Measurements from ENCODE around the gene KLHDC4.
"Not testable (repeated sequence)": the region's sequence is repeated elsewhere in the genome, so short reads cannot be mapped to it uniquely, and the experiment has no call there.

The KLHDC4 gene

DNA sequence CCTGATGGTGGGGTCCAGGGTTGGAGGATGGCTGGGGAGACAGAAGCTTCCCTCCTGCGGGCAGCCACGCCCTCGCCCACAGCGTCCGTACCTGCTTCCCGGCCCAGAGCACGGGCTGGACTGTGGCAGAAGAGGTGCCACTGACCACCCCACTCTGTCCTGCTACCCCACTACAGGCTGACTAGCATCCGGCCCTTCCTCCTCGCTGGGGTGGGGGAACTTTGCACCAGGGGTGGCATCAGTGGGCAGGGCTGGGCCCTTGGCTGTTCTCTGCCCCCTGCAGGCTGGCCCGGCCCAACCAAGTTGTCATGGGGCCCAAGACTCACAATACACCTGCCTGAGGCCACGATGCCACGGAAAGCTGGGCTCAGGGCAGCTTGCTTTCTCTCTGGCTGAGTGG lies 73.0 kb downstream of the KLHDC4 start:
- in situ Hi-C loops (cut with HindIII; ENCODE audit: low pct_ligation_motif_present, low pct_unique_long_range_greater_than_20kb, low sequenced_read_pairs), result no loop called here

DNA sequence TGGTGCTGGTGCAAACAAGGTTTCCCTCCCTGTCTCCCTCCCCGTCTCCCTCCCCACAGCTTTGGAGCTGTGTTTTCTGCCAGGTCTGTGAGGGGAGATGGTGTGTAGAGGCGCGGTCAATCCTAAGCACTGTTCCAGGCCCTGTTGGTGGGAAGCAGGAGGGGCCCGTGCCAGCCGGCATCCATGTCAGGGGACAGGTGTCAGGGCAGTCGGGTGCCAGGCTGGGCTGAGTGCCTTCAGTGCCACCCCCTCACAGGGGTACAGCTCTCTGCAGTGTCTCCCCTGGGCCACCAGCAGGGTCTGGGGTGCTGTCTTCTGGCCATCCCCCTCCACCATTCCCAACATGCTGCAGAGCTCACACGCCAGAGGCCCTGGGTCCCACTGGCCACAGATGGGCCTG lies 73.6 kb downstream of the KLHDC4 start:
- in situ Hi-C loops (cut with HindIII; ENCODE audit: low pct_ligation_motif_present, low pct_unique_long_range_greater_than_20kb, low sequenced_read_pairs), result no loop called here
- no peak for DNase-seq

More for the DNA sequence above, 73.0 kb downstream of the KLHDC4 start:
- no peak for DNase-seq

DNA sequence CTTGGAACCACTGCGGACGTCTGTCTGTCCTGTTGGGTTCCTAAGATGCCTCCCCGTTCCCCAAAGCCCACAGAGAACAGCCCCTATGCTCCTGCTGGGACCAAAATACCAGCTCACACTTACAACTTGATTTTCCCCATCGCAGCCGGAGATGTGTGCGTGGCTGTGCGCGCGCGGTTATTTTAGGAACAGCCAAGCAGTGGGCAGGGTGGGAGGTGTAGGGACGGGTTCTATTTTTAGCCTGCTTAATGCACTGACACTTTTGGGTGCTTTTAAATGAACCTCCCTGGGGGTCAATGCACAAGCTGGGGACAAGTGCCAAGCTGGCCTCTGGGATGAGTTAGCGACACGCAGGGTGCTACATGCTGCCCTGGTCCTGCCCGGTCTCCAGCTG lies 74.1 kb downstream of the KLHDC4 start:
- DNase-seq, result no peak
- in situ Hi-C loops (cut with HindIII; ENCODE audit: low pct_ligation_motif_present, low pct_unique_long_range_greater_than_20kb, low sequenced_read_pairs), result no loop called here

DNA sequence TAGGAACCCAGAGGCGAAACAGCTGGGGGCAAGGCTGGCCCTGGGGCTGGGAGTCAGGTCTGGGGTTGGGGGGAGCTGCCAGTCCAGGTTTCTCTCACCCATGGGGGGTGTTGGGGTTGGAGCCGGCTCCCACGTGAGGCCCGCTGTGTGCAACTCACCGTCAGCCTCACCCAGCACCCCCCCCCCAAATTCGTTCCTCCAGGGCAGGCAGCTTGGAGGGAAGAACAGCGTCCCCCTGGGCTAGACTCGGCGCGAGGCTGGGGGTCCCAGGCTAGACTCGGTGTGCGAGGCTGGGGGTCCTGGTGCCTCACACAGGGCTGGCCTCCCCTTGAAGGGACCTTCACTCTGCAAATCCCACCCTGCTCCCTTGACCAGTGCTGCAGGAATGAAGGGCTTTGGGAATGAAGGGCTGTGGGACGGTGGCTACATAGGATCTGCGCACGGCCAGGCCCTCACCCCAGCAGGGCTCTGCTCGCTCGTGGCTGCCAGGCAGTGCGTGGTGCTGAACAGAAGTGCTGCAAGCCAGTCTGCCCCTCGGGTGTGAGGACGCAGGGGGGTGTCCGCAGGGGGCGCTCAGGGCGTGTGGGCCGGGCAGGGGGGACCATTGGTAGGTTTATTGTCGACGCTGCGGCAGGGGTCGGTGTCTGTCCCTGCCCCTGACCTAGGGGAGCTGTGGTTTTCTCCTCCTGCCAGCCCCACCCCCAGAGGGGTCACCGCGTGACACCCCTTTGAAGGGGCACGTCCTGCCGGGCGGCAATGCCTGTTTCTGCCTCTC lies 74.7 kb downstream of the KLHDC4 start:
- in situ Hi-C loops (cut with HindIII; ENCODE audit: low pct_ligation_motif_present, low pct_unique_long_range_greater_than_20kb, low sequenced_read_pairs), result no loop called here
- no peak for DNase-seq

DNA sequence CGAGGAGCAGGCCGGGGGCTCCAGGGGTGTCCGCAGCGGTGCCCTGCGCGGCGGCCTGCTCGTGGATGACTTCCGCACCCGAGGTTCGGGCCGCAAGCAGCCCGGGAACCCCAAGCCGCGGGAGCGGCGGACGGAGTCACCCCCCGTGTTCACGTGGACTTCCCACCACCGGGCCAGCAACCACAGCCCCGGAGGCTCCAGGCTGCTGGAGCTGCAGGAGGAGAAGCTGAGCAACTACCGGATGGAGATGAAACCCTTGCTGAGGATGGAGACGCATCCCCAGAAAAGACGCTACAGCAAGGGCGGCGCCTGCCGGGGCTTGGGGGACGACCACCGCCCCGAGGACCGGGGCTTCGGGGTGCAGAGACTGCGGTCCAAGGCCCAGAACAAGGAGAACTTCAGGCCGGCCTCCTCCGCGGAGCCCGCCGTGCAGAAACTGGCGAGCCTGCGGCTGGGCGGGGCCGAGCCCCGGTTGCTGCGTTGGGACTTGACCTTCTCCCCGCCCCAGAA lies 75.8 kb downstream of the KLHDC4 start:
- no peak for DNase-seq
- in situ Hi-C loops (cut with HindIII; ENCODE audit: low pct_ligation_motif_present, low pct_unique_long_range_greater_than_20kb, low sequenced_read_pairs), result no loop called here

DNA sequence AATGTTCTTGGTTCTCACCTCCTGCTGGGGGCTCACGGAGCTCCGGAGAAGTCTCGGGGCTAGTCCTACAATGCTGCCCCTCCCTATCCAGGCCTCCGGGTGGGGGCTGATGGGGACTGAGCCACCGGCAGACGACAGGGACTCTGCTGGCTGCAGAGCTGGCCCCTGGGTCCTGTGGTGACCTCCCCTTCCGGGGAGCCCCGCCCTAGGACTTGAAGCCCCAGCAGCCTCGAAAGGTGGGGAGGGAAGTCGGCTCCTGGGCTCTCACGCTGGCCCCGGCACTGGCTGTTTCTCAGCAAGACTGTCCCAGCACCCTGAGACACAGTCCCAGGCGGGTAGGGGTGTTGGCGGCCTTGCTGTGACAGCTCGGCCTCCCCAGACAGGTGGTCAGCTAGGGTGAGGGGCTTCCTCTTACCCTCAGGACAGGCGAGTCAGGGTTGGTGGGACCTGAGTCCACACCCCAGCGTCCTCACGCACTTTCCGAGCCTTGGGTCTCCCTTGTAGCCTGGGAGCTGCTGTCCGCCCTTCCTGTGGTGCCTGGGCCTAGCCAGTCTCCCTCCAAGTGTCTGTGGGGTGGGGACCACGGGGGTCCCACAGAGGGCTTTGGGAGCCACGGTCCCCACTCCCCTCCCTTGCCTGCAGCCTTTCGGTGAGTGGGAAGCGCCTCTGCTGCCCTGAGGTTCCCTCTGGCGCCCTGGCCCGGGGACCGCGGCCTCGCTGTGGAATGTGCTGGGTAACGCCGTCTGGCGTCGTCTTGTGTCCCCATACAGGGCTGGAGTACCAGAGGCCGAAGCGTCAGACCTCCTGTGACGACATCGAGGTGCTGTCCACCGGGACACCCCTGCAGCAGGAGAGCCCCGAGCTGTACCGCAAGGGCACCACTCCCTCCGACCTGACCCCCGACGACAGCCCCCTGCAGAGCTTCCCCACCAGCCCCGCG lies 76.6 kb downstream of the KLHDC4 start:
- in situ Hi-C loops (cut with HindIII; ENCODE audit: low pct_ligation_motif_present, low pct_unique_long_range_greater_than_20kb, low sequenced_read_pairs), result no loop called here
- DNase-seq, result no peak

DNA sequence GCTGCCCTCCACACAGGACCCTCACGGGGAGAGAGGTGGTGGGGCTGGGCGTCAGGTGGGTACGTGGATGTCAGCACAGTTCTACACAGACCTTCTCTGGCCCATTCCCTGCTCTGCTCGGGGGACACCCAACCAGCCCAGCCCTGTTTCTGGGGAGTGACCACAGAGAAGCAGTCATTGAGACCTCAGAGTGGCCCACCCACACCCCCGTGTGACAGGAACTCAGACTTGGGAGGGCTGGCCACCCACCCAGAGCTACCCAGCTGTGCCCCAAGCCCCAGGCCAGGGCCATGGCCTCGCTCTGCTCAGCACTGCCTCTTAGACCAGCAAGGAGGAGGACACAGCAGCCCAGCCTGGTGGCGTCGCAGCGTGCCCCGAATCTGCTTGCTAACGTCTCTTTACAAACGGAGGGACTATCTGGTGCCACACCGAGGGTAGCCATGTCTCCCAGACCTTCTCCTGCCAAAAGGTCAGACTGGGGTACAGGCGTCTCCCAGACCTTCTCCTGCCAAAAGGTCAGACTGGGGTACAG lies 77.7 kb downstream of the KLHDC4 start:
- DNase-seq, result no peak
- in situ Hi-C loops (cut with HindIII; ENCODE audit: low pct_ligation_motif_present, low pct_unique_long_range_greater_than_20kb, low sequenced_read_pairs), result no loop called here

DNA sequence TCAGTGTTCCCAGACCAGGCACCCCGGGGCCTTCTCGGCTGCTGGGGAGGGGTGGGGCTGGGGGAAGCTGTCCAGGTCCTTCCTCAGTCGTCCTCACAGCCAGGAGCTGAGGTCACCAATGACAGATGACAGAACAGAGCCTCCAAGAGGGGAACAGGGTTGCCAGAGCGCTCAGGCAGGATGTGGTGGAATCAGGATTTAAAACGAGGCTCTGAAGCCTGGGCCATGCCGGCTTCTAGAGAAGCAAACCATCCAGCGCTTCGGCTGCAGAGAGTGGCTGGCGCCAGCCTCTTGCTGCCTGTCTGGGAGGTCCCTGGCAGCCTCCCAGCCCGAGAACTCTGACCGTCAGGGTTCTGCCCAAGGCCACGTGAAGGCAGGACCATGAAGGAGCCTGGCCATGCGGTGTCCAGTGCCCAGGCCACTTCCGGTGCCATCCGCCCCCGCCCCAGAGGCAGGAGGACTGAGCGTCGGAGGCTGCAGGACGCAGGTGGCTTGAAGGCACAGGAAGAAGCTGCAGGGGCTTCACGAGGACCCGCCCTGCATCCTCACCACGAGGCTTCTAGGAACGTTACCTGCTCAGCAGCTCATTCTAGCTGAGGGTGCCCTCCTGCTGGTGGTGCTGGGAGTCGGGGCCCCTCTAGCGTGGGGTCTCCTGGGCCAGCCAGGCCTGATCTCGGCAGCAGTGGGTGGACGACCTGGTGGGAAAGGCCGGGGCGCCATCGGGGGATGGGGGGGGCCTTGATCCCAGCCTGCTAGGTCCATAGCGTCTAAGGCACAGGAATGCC lies 78.5 kb downstream of the KLHDC4 start:
- in situ Hi-C loops (cut with HindIII; ENCODE audit: low pct_ligation_motif_present, low pct_unique_long_range_greater_than_20kb, low sequenced_read_pairs), result no loop called here
- no peak for DNase-seq

DNA sequence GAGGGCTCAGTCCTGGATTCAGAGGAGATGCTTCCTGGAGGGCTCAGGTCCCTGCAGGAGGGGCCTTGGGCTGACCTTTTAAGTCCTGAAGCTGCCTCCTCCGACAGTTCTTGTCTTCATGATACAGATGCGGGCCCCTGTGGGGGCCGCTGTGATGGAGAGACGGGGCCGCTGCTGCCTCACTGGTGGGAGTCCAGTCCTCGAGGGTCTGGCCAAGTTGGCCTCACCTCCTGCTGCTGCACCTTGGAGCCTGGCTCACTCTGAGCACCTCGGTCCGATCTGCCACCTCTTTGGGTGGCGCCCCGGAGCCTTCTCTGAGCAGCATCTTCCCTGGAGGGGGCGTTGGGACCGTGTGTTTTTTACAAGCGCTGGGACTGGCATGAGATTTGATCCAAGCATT lies 79.1 kb downstream of the KLHDC4 start:
- in situ Hi-C loops (cut with HindIII; ENCODE audit: low pct_ligation_motif_present, low pct_unique_long_range_greater_than_20kb, low sequenced_read_pairs), result no loop called here
- DNase-seq, result no peak

DNA sequence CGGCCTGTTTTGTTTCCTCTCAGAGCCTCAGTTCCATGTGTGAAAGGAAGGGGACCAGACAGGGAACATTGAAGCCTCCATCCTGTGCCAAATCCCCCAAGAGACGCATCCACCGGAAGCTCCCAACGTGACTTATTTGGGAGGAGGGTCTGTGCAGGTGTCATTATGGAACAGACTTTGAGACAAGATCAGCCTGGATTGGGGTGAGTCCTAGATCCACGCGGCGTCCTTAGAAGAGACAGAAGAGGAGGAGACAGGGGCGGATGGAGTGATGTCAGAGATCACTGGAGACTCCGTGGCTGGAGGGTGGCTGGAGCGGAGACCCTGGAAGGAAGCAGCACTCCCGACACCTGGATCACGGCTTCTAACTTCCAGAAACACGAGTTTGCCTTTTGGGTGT lies 80.0 kb downstream of the KLHDC4 start:
- in situ Hi-C loops (cut with HindIII; ENCODE audit: low pct_ligation_motif_present, low pct_unique_long_range_greater_than_20kb, low sequenced_read_pairs), result no loop called here
- DNase-seq, result no peak

DNA sequence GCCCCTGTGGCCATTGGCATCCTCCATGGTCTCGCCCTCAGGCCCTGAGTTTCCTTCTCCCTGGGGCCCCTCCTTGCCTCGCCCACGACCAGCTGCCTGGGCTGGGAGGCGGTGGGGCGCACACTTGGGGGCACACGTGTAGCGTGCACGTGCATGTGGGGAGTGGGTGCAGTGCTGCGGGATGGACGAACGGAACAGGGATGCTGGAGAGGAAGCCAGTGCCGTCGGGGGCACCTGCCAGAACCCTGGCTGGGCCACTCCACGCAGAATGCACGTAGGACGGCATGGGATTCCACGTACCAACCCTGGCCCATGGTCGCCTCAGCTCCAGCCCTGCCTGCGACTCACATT lies 80.4 kb downstream of the KLHDC4 start:
- in situ Hi-C loops (cut with HindIII; ENCODE audit: low pct_ligation_motif_present, low pct_unique_long_range_greater_than_20kb, low sequenced_read_pairs), result no loop called here

DNA sequence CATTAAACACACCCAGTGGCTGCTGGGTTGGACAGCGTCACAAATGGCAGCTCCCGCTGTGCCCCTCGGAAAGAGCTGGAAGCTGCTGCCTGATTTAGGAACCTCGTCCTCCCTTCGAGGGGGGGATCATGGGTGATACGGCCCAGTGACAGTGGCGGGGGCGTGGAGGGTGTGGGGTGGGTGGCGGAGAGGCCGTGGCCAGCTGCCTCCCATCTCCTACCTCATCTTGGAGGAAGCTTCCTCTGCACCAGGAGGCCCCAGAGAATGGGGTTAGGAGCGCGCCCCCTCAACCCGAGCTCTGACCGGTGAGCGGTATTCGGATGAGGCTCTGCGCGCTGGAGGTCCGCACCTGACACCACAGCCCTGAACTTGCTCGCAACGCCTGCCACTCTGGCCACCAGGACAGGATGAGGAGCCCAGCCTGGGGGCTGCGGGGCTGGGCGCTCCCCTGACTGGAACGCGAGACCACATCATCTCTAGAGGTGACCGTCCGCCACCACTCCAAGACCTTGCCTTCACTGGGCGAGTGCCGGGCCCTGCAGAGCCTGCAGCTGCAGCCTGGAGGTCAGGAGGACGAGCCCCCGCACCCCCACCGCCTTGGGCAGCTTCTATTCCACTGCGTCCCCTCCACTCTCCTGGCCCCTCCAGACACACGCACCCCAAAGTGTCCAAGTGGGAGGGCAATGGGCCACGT lies 80.9 kb downstream of the KLHDC4 start:
- in situ Hi-C loops (cut with HindIII; ENCODE audit: low pct_ligation_motif_present, low pct_unique_long_range_greater_than_20kb, low sequenced_read_pairs), result no loop called here
- DNase-seq, result no peak

More for the DNA sequence above, 80.4 kb downstream of the KLHDC4 start:
- no peak for DNase-seq

DNA sequence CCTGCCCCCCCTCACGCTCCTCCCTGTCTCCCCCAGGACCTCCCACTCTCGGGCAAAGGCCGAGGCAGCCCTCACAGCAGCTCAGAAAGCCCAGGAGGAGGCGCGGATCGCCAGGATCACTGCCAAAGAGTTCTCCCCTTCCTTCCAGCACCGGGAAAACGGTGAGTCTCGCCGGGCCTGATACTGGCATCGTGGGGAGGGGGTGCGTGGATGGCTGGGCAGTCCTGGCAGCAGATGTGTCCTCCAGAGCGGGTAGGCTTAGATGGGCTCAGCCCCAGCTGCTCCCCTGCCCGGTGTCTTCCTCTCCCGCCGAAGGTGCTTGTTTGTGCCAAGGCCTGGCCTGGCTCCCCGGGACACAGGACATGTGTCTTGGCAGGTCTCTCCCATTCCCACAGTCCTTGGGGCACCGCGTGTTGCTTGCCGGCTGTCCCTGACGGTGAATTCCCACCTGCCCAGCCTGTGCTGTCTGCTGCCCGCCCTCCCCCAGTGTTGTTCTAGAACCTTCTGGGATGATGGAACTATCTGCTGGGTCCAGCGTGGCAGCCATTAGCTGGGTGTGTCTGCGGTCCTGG lies 81.6 kb downstream of the KLHDC4 start:
- DNase-seq, result no peak
- in situ Hi-C loops (cut with HindIII; ENCODE audit: low pct_ligation_motif_present, low pct_unique_long_range_greater_than_20kb, low sequenced_read_pairs), result no loop called here

DNA sequence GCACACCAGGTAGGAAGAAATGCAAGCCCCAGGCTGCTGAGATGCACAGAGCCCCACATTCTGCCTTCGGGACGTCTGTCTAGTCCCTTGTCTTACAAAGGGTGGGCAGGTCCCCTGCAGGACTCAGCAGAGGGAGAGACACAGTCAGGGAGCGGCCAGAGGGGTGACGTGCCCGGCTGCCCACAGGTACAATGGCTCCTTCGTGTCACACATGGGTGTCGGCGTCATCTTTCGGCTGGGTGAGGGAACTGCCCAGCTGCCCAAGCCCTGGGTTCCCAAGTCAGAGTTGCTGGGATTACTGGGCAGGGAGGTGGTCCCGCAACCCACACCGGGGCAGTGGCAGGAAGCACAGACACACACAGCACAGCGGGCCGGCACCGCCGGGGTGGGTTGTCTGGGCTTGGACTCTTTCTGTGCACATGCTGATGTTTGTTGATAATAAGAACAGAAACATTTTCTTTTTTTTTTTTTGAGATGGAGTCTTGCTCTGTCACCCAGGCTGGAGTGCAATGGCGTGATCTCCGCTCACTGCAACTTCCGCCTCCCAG lies 82.9 kb downstream of the KLHDC4 start:
- in situ Hi-C loops (cut with HindIII; ENCODE audit: low pct_ligation_motif_present, low pct_unique_long_range_greater_than_20kb, low sequenced_read_pairs), result no loop called here
- no peak for DNase-seq

DNA sequence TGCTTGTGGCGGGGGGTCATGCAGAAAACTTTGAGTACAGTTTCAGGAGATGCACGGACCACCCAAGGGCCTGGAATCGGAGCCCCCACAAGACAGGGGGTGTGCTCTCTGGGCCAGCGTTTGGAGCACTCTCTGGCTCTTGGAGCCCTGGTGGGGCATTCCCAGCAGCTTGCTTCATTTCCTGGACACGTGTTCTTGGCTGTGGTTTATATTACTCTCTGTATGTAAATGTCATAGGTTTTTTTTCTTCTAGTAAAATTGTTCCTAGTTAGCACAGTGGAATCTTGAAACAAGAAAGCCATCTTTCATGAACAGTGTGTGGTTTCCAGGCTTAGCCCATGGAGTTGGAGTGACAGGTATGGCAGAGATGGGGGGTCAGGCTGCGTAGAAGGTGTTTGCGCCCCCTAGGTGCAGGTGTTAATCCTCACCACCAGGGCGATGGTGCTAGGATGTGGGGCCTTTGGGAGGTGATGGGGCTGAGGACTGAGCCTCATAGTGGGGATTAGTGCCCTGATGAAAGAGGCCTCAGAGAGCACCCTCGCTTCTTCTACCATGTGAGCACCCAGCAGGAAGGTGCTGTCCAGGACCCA lies 83.7 kb downstream of the KLHDC4 start:
- in situ Hi-C loops (cut with HindIII; ENCODE audit: low pct_ligation_motif_present, low pct_unique_long_range_greater_than_20kb, low sequenced_read_pairs), result no loop called here

DNA sequence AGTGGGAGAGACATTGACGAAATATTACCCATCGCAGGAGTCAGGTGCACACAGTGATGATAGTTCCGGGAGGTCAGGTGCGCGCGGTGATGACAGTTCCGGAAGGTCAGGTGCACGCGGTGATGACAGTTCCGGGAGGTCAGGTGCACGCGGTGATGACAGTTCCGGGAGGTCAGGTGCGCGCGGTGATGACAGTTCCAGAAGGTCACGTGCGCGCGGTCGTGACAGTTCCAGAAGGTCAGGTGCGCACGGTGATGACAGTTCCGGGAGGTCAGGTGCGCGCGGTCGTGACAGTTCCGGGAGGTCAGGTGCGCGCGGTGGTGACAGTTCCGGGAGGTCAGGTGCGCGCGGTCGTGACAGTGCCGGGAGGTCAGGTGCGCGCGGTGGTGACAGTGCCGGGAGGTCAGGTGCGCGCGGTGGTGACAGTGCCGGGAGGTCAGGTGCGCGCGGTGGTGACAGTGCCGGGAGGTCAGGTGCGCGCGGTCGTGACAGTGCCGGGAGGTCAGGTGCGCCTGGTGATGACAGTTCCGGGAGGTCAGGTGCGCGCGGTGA lies 84.7 kb downstream of the KLHDC4 start:
- in situ Hi-C loops (cut with HindIII; ENCODE audit: low pct_ligation_motif_present, low pct_unique_long_range_greater_than_20kb, low sequenced_read_pairs); DNase-seq: not testable (repeated sequence)

More for the DNA sequence above, 83.7 kb downstream of the KLHDC4 start:
- no peak for DNase-seq

DNA sequence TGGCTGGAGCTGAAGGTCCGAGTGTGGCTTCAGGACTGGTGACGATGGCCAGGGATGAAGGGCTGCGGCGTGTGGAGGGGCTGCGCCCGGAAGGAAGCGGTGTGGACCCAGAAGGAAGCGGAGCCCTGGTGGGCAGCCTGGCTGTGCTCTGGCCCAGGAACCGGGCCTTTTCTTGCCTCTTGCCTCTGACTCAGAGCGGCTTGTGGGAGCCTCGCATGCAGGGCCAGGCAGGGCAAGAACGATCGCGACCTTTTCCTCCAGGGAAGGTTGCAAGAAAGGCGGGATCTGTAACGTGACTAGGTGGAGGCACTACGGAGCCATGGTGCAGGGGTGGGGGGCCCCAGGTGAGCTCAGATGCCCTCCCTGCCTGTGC lies 85.5 kb downstream of the KLHDC4 start:
- in situ Hi-C loops (cut with HindIII; ENCODE audit: low pct_ligation_motif_present, low pct_unique_long_range_greater_than_20kb, low sequenced_read_pairs), result no loop called here
- no peak for DNase-seq

All from ACHN (cell line).